IMR-90 (cell line): ENCODE data around the gene C15orf40. TPM values are rescaled to one million over a fixed set of nuclear protein-coding genes. Genes with fewer than 3 reads are reported as not detected.
A peak's percentile ranks its signal among the peaks of the same experiment; 100 is the strongest.

ENCODE experiments used
- ATAC-seq: fragments of 200-7000 bp; cut with Tn5 transposase; 2 replicates; pipeline ENCODE4 v1.9.1; 2020; ENCODE audit warnings: low read depth, mild to moderate bottlenecking, moderate library complexity
- BruUV-seq: library from RNA; stranded (reverse); fragments of 400-500 nt; replicated peaks from 2 replicates; lab custom pipeline; 2021; lab: Mats Ljungman, UMichigan
- CTCF ChIA-PET: fragments of 300-600 bp; formaldehyde crosslinking; extraction: SDS; loops from one replicate; lab custom pipeline; 2021; ENCODE audit warnings: antibody characterized with exemption; lab: Yijun Ruan, JAX
- POLR2A ChIA-PET: fragments of 300-600 bp; sonication (Branson Sonifier 250); formaldehyde crosslinking; loops from one replicate; lab custom pipeline; 2022; ENCODE audit warnings: antibody characterized with exemption; ENCODE audit not compliant: unreplicated experiment; lab: Charles Lee
- DNase-seq: peaks from one replicate; pipeline ENCODE4 v3.0.0; 2013
- H2AFZ ChIP-seq: replicated peaks from 2 replicates; pipeline ENCODE3; 2013; ENCODE audit warnings: low read length, mild to moderate bottlenecking; ENCODE audit not compliant: poor library complexity
- H2AK5ac ChIP-seq: 2 replicates; pipeline ENCODE4 v1.6.1; 2013; ENCODE audit warnings: low read depth, low read length, inconsistent platforms
- H2AK9ac ChIP-seq: replicated peaks from 2 replicates; pipeline ENCODE3; 2013; ENCODE audit warnings: mild to moderate bottlenecking, low read depth, low read length, moderate library complexity; ENCODE audit not compliant: poor library complexity
- H2BK120ac ChIP-seq: 2 replicates; pipeline ENCODE4 v1.6.1; 2013; ENCODE audit warnings: low read depth, low read length, inconsistent platforms
- H2BK15ac ChIP-seq: 3 replicates; pipeline ENCODE4 v1.6.1; 2013; ENCODE audit warnings: low read depth, low read length, inconsistent platforms
- H2BK20ac ChIP-seq: 2 replicates; pipeline ENCODE4 v1.6.1; 2013; ENCODE audit warnings: low read depth, mild to moderate bottlenecking, inconsistent platforms, low read length, moderate library complexity
- H2BK5ac ChIP-seq: 2 replicates; pipeline ENCODE4 v1.6.1; 2013; ENCODE audit warnings: mild to moderate bottlenecking, low read depth, low read length, inconsistent platforms; ENCODE audit not compliant: poor library complexity, severe bottlenecking
- H3K14ac ChIP-seq: replicated peaks from 2 replicates; pipeline ENCODE4 v1.6.1; 2013; ENCODE audit warnings: low read depth, low read length, inconsistent platforms
- H3K18ac ChIP-seq: 2 replicates; pipeline ENCODE4 v1.6.1; 2013; ENCODE audit warnings: low read depth, low read length, control low read depth
- H3K23ac ChIP-seq: 2 replicates; pipeline ENCODE4 v1.6.1; 2013; ENCODE audit warnings: low read depth, low read length, inconsistent platforms
- H3K27ac ChIP-seq: 2 replicates; pipeline ENCODE4 v1.5.1; 2013; ENCODE audit warnings: mild to moderate bottlenecking, control low read depth, low read length; ENCODE audit not compliant: insufficient read depth
- H3K27me3 ChIP-seq: 2 replicates; pipeline ENCODE4 v1.6.1; 2013; ENCODE audit warnings: low read length; ENCODE audit not compliant: control insufficient read depth, insufficient read depth
- H3K36me3 ChIP-seq: 2 replicates; pipeline ENCODE4 v1.6.1; 2013; ENCODE audit warnings: low read length, mixed read lengths; ENCODE audit not compliant: control insufficient read depth, insufficient read depth
- H3K4ac ChIP-seq: 2 replicates; pipeline ENCODE4 v1.6.1; 2013; ENCODE audit warnings: low read depth, low read length, inconsistent platforms
- H3K4me1 ChIP-seq: 2 replicates; pipeline ENCODE4 v1.6.1; 2013; ENCODE audit warnings: low read length, mixed read lengths; ENCODE audit not compliant: control insufficient read depth, insufficient read depth
- H3K4me2 ChIP-seq: 2 replicates; pipeline ENCODE4 v1.6.1; 2013; ENCODE audit warnings: low read depth, mild to moderate bottlenecking, control low read depth, low read length, moderate library complexity
- H3K4me3 ChIP-seq: 2 replicates; pipeline ENCODE4 v1.5.1; 2013; ENCODE audit warnings: low read depth, mild to moderate bottlenecking, control low read depth, low read length, moderate library complexity; ENCODE audit not compliant: insufficient read depth
- H3K56ac ChIP-seq: 2 replicates; pipeline ENCODE4 v1.6.1; 2013; ENCODE audit warnings: low read length, inconsistent platforms; ENCODE audit not compliant: insufficient read depth; ENCODE audit errors: extremely low read depth
- H3K79me1 ChIP-seq, 2 experiments: 2 replicates each; pipeline ENCODE4 v1.6.1; 2013; ENCODE audit warnings: low read length in 2 of 2, inconsistent platforms in 1 of 2, low read depth in 1 of 2
- H3K9ac ChIP-seq: 2 replicates; pipeline ENCODE4 v1.6.1; 2013; ENCODE audit warnings: low read depth, low read length, control low read depth
- H3K9me1 ChIP-seq: 2 replicates; pipeline ENCODE4 v1.6.1; 2013; ENCODE audit warnings: low read length, inconsistent platforms; ENCODE audit not compliant: insufficient read depth
- H3K9me3 ChIP-seq: 2 replicates; pipeline ENCODE4 v1.6.1; 2013; ENCODE audit warnings: low read length; ENCODE audit not compliant: control insufficient read depth, insufficient read depth
- H4K20me1 ChIP-seq: 2 replicates; pipeline ENCODE4 v1.6.1; 2013; ENCODE audit warnings: low read length, inconsistent platforms; ENCODE audit not compliant: insufficient read depth
- H4K5ac ChIP-seq: 2 replicates; pipeline ENCODE4 v1.6.1; 2013; ENCODE audit warnings: mild to moderate bottlenecking, low read depth, low read length, control low read depth
- H4K8ac ChIP-seq, 2 experiments: 2 replicates each; pipeline ENCODE4 v1.6.1; 2013; ENCODE audit warnings: low read depth in 2 of 2, low read length in 2 of 2, control low read depth in 1 of 2, inconsistent platforms in 1 of 2
- H4K91ac ChIP-seq: 2 replicates; pipeline ENCODE4 v1.6.1; 2013; ENCODE audit warnings: low read depth, low read length, inconsistent platforms; ENCODE audit not compliant: insufficient read depth
- CEBPB ChIP-seq: IDR thresholded peaks from 2 replicates; pipeline ENCODE4 v1.6.1; 2012; ENCODE audit warnings: low read depth, low read length, improper control_type of control experiment
- POLR2A ChIP-seq: IDR thresholded peaks from 2 replicates; pipeline ENCODE4 v1.6.1; 2012; ENCODE audit warnings: mild to moderate bottlenecking, low read depth, low read length
- WGBS, 2 experiments: methylation state at CpG; one replicate each; pipeline versions ENCODE4 v1.1.5 to v1.1.7; 2013; ENCODE audit warnings: missing lambda C conversion rate in 2 of 2; ENCODE audit not compliant: insufficient read length in 1 of 2; ENCODE audit errors: extremely low coverage in 2 of 2; 5-methylcytosine and 5-hydroxymethylcytosine counted together
- dilution Hi-C: fragments of 300-500 bp; cut with HindIII; formaldehyde crosslinking; loops from one replicate; pipeline ENCODE4 v1.14.3; 2018; ENCODE audit warnings: low sequenced_read_pairs; ENCODE audit not compliant: unreplicated experiment
- in situ Hi-C: fragments of 300-500 bp; cut with MboI; formaldehyde crosslinking; loops from 3 replicates; pipeline ENCODE4 v1.14.3; 2019; ENCODE audit warnings: low sequenced_read_pairs, inconsistent platforms, mixed read lengths
- intact Hi-C: fragments of 100-400 bp; cut with micrococcal nuclease; formaldehyde crosslinking; loops from 2 replicates; pipeline ENCODE4 v1.10.0; 2022
- polyA plus RNA-seq, 3 experiments: library from polyadenylated mRNA; depleted of rRNA; stranded (reverse); fragments of >200 nt; gene quantifications; 2 replicates each; pipeline ENCODE4 v1.2.3, GENCODE V29; 2012; ENCODE audit warnings: low replicate concordance in 1 of 3
- total RNA-seq: library from RNA; depleted of rRNA; stranded (reverse); fragments of >200 nt; gene quantifications from 2 replicates; pipeline ENCODE4 v1.2.3, GENCODE V29; 2012

Gene C15orf40
- total and polyA plus RNA-seq, 2 of the 4 experiments (the other 2 are of a cell fraction) = 7.0 to 10.7 TPM

GRCh38 chr15:82968066-82968465 lies 43.4 kb downstream of the C15orf40 start:
- no peak overlapping the region for H3K27ac ChIP-seq
- H2BK120ac ChIP-seq = no peak overlapping the region
- intact Hi-C loops = no loop called here
- H3K23ac ChIP-seq = no peak overlapping the region
- H4K5ac ChIP-seq = no peak overlapping the region
- no peaks in the 10 kb centered on the region for H3K9me1 ChIP-seq
- H3K4ac ChIP-seq = no peak overlapping the region
- H2BK5ac ChIP-seq = no peak overlapping the region
- no peak overlapping the region for H3K4me2 ChIP-seq
- no peak overlapping the region for H3K18ac ChIP-seq
- ChIA-PET CTCF (no interaction called here), POLR2A (no interaction called here)
- H2BK20ac ChIP-seq = no peak overlapping the region
- H3K14ac ChIP-seq = no peak overlapping the region
- no peak overlapping the region for H2AFZ ChIP-seq
- no peak overlapping the region for H3K56ac ChIP-seq
- no peak overlapping the region for H2BK15ac ChIP-seq
- H3K27me3 ChIP-seq = no peaks in the 10 kb centered on the region; the same call in 1 of the 2 replicates
- BruUV-seq = no TSS peak
- no peak overlapping the region for H3K4me3 ChIP-seq
- H4K20me1 ChIP-seq = no peaks in the 10 kb centered on the region
- H3K9ac ChIP-seq = no peak overlapping the region
- in situ Hi-C loops = no loop called here
- H2AK9ac ChIP-seq = no peak overlapping the region
- dilution Hi-C loops = no loop called here
- no peak overlapping the region for H4K8ac ChIP-seq
- H3K79me1 ChIP-seq = no peaks in the 10 kb centered on the region
- TF ChIP-seq POLR2A (no peak), CEBPB (peak; percentile 63)
- no peaks in the 10 kb centered on the region for H3K36me3 ChIP-seq
- no peaks in the 10 kb centered on the region for H3K4me1 ChIP-seq
- no peak overlapping the region for H4K91ac ChIP-seq
- ATAC-seq (no peak), DNase-seq (no peak)
- WGBS, 2 experiments = 80% methylated on average over 1 of the region's 4 CpGs; no CpG with 5 or more reads in 1 of the 2 experiments
- H2AK5ac ChIP-seq = no peak overlapping the region
- H3K9me3 ChIP-seq = no peaks in the 10 kb centered on the region
